SU-DHL-6 (cell line): Measurements from ENCODE around the gene ESM1.

Source experiments
- EZH2phosphoT487 ChIP-seq: fragments of 200-600 bp; sonication (generic), shearing (Covaris generic); conservative IDR thresholded peaks from 2 replicates; pipeline ENCODE4 v1.6.1; 2018; ENCODE audit warnings: mild to moderate bottlenecking, antibody characterized with exemption, low read length, moderate library complexity, mixed read lengths
- TF ChIP-seq, protein P1 (sequence below): fragments of 200-600 bp; sonication (generic); IDR thresholded peaks from one replicate; pipeline ENCODE4 v1.5.1; 2017; ENCODE audit warnings: antibody characterized with exemption, mild to moderate bottlenecking, low read length, moderate library complexity; ENCODE audit not compliant: insufficient read depth, poor library complexity, severe bottlenecking

DNA sequence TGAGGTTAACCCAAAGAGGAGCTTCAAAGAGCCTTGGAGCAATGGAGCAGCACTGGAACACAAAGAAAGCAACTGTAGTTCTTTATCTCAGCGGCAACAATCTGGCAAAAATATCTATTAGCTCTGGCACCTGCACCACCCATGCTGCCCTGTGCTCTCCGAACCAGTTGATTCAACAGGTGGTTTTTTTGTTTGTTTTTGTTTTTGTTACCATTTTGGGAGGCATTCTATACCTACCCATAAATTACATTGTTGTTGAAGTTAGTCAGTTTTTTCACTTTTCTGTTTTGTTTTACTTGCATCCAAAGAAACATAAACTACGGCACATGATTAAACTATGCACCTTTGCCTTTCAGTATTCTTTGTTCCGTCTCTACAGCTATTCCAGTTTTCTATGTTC is 16.2 kb downstream of the ESM1 start:
- TF ChIP-seq, protein P1, sequence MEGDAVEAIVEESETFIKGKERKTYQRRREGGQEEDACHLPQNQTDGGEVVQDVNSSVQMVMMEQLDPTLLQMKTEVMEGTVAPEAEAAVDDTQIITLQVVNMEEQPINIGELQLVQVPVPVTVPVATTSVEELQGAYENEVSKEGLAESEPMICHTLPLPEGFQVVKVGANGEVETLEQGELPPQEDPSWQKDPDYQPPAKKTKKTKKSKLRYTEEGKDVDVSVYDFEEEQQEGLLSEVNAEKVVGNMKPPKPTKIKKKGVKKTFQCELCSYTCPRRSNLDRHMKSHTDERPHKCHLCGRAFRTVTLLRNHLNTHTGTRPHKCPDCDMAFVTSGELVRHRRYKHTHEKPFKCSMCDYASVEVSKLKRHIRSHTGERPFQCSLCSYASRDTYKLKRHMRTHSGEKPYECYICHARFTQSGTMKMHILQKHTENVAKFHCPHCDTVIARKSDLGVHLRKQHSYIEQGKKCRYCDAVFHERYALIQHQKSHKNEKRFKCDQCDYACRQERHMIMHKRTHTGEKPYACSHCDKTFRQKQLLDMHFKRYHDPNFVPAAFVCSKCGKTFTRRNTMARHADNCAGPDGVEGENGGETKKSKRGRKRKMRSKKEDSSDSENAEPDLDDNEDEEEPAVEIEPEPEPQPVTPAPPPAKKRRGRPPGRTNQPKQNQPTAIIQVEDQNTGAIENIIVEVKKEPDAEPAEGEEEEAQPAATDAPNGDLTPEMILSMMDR: no peak
- TF ChIP-seq EZH2phosphoT487: no peak
